HEK293 (cell line): ENCODE results near the gene SLC2A8.
A peak's percentile ranks its signal among the peaks of the same experiment; 100 is the strongest.

Source experiments
- BCL11B ChIP-seq: fragments of 450-650 bp; formaldehyde crosslinking; IDR thresholded peaks from 2 replicates; pipeline ENCODE4 v1.5.1; 2016; ENCODE audit warnings: low read depth, missing biosample characterization, missing genetic modification characterization
- HOXC10 ChIP-seq: sonication (generic); formaldehyde crosslinking; IDR thresholded peaks from 2 replicates; pipeline ENCODE4 v1.8.1; 2023; ENCODE audit warnings: mild to moderate bottlenecking, missing genetic modification reagents
- HOXD13 ChIP-seq: sonication (generic); formaldehyde crosslinking; IDR thresholded peaks from 2 replicates; pipeline ENCODE4 v1.8.0; 2022; ENCODE audit warnings: missing genetic modification reagents, borderline replicate concordance
- ZFHX2 ChIP-seq: fragments of 450-650 bp; formaldehyde crosslinking; conservative IDR thresholded peaks from 2 replicates; pipeline ENCODE4 v1.5.1; 2016; ENCODE audit warnings: missing biosample characterization, missing genetic modification characterization
- ZNF133 ChIP-seq: fragments of 450-650 bp; formaldehyde crosslinking; IDR thresholded peaks from 2 replicates; pipeline ENCODE4 v1.5.1; 2016; ENCODE audit warnings: missing biosample characterization, missing genetic modification characterization
- ZNF138 ChIP-seq: fragments of 450-650 bp; formaldehyde crosslinking; IDR thresholded peaks from 2 replicates; pipeline ENCODE4 v1.5.1; 2016; ENCODE audit warnings: missing biosample characterization, missing genetic modification characterization, borderline replicate concordance
- ZNF248 ChIP-seq: fragments of 450-650 bp; formaldehyde crosslinking; IDR thresholded peaks from 2 replicates; pipeline ENCODE4 v1.5.1; 2017; ENCODE audit warnings: missing biosample characterization, missing genetic modification characterization
- ZNF266 ChIP-seq: fragments of 450-650 bp; formaldehyde crosslinking; IDR thresholded peaks from 2 replicates; pipeline ENCODE4 v1.5.1; 2016; ENCODE audit warnings: missing biosample characterization, missing genetic modification characterization, low read depth
- ZNF76 ChIP-seq: fragments of 450-650 bp; formaldehyde crosslinking; IDR thresholded peaks from 2 replicates; pipeline ENCODE4; 2016; ENCODE audit warnings: low read depth, missing biosample characterization, missing genetic modification characterization, borderline replicate concordance
- ZNF768 ChIP-seq: fragments of 450-650 bp; formaldehyde crosslinking; IDR thresholded peaks from 2 replicates; pipeline ENCODE4 v1.5.1; 2018; ENCODE audit warnings: missing biosample characterization, mild to moderate bottlenecking, missing genetic modification characterization
- TF ChIP-seq, protein P1 (sequence below): fragments of 450-650 bp; formaldehyde crosslinking; conservative IDR thresholded peaks from 2 replicates; pipeline ENCODE4 v1.5.1; 2016; ENCODE audit warnings: low read depth, missing biosample characterization, missing genetic modification characterization
- TF ChIP-seq, protein P2 (sequence below): fragments of 450-650 bp; formaldehyde crosslinking; IDR thresholded peaks from 2 replicates; pipeline ENCODE4 v1.5.1; 2016; ENCODE audit warnings: missing biosample characterization, missing genetic modification characterization, low read depth
- TF ChIP-seq, protein P3 (sequence below): fragments of 450-650 bp; formaldehyde crosslinking; IDR thresholded peaks from 2 replicates; pipeline ENCODE4 v1.5.1; 2016; ENCODE audit warnings: missing biosample characterization, missing genetic modification characterization, borderline replicate concordance
- TF ChIP-seq, protein P4 (sequence below): fragments of 450-650 bp; formaldehyde crosslinking; IDR thresholded peaks from 2 replicates; pipeline ENCODE4 v1.5.1; 2016; ENCODE audit warnings: missing biosample characterization, missing genetic modification characterization, borderline replicate concordance
- TF ChIP-seq, protein P5 (sequence below): fragments of 450-650 bp; formaldehyde crosslinking; IDR thresholded peaks from 2 replicates; pipeline ENCODE4 v1.5.1; 2016; ENCODE audit warnings: missing biosample characterization, missing genetic modification characterization
- TF ChIP-seq, protein P6 (sequence below): fragments of 450-650 bp; formaldehyde crosslinking; IDR thresholded peaks from 2 replicates; pipeline ENCODE4 v1.5.1; 2016; ENCODE audit warnings: missing biosample characterization, missing genetic modification characterization
- TF ChIP-seq, protein P7 (sequence below): fragments of 450-650 bp; formaldehyde crosslinking; IDR thresholded peaks from 2 replicates; pipeline ENCODE4 v1.5.1; 2016; ENCODE audit warnings: missing biosample characterization, missing genetic modification characterization

Gene SLC2A8

DNA sequence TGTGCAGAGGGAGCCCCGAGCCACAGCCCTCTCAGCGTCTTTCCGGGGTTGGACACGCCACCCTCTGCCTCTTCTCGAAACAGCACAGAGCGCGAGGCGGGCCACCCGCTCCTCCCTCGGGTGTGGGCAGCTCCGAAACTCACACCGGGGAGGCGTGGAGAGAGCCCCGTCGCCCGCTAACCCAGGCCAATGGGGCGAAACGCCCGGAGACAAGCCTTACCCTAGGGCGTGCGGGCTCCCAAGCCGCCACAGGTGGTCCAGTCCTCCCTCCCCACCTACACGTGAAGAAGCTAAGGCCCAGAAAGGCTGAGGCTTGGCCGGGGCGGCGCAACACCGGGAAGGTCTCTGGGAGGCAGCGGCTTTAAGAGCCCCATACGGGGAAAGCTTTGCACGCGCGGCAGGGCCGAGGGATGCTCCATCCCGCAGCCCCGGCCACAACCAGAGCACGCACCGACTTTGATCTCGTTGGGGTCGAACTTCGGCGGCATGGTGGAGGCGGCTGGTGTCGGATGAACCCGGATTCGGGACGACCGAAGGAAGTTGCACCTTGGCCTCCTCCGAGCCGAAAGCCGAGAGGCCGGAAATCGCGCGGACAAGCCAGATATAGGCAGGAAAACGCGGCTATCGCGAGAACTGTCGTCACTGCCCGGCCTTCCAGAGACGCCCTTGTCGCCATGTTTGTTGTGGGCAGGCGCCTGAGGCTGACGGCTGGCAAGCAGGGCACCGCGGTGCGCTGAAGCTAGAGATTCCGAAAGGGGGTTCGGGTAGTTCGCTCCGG lies 54.0 kb downstream of the SLC2A8 start, which contains the start of the genes LRSAM1 and RPL12 (continued):
- TF ChIP-seq, protein P1, sequence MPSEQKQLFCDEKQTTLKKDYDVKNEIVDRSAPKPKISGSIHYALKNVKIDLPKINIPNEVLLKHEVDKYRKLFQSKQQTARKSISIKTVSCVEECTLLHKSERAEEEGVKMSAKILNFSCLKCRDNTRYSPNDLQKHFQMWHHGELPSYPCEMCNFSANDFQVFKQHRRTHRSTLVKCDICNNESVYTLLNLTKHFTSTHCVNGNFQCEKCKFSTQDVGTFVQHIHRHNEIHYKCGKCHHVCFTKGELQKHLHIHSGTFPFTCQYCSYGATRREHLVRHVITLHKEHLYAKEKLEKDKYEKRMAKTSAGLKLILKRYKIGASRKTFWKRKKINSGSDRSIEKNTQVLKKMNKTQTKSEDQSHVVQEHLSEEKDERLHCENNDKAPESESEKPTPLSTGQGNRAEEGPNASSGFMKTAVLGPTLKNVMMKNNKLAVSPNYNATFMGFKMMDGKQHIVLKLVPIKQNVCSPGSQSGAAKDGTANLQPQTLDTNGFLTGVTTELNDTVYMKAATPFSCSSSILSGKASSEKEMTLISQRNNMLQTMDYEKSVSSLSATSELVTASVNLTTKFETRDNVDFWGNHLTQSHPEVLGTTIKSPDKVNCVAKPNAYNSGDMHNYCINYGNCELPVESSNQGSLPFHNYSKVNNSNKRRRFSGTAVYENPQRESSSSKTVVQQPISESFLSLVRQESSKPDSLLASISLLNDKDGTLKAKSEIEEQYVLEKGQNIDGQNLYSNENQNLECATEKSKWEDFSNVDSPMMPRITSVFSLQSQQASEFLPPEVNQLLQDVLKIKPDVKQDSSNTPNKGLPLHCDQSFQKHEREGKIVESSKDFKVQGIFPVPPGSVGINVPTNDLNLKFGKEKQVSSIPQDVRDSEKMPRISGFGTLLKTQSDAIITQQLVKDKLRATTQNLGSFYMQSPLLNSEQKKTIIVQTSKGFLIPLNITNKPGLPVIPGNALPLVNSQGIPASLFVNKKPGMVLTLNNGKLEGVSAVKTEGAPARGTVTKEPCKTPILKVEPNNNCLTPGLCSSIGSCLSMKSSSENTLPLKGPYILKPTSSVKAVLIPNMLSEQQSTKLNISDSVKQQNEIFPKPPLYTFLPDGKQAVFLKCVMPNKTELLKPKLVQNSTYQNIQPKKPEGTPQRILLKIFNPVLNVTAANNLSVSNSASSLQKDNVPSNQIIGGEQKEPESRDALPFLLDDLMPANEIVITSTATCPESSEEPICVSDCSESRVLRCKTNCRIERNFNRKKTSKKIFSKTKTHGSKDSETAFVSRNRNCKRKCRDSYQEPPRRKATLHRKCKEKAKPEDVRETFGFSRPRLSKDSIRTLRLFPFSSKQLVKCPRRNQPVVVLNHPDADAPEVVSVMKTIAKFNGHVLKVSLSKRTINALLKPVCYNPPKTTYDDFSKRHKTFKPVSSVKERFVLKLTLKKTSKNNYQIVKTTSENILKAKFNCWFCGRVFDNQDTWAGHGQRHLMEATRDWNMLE = 0 out of 2 replicates have a peak, but pooled peaks have one; percentile 36
- TF ChIP-seq, protein P2, sequence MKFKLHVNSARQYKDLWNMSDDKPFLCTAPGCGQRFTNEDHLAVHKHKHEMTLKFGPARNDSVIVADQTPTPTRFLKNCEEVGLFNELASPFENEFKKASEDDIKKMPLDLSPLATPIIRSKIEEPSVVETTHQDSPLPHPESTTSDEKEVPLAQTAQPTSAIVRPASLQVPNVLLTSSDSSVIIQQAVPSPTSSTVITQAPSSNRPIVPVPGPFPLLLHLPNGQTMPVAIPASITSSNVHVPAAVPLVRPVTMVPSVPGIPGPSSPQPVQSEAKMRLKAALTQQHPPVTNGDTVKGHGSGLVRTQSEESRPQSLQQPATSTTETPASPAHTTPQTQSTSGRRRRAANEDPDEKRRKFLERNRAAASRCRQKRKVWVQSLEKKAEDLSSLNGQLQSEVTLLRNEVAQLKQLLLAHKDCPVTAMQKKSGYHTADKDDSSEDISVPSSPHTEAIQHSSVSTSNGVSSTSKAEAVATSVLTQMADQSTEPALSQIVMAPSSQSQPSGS (tag by site-specific recombination) = peak; percentile 56
- TF ChIP-seq, protein P3, sequence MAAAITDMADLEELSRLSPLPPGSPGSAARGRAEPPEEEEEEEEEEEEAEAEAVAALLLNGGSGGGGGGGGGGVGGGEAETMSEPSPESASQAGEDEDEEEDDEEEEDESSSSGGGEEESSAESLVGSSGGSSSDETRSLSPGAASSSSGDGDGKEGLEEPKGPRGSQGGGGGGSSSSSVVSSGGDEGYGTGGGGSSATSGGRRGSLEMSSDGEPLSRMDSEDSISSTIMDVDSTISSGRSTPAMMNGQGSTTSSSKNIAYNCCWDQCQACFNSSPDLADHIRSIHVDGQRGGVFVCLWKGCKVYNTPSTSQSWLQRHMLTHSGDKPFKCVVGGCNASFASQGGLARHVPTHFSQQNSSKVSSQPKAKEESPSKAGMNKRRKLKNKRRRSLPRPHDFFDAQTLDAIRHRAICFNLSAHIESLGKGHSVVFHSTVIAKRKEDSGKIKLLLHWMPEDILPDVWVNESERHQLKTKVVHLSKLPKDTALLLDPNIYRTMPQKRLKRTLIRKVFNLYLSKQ = no peak
- TF ChIP-seq, protein P4, sequence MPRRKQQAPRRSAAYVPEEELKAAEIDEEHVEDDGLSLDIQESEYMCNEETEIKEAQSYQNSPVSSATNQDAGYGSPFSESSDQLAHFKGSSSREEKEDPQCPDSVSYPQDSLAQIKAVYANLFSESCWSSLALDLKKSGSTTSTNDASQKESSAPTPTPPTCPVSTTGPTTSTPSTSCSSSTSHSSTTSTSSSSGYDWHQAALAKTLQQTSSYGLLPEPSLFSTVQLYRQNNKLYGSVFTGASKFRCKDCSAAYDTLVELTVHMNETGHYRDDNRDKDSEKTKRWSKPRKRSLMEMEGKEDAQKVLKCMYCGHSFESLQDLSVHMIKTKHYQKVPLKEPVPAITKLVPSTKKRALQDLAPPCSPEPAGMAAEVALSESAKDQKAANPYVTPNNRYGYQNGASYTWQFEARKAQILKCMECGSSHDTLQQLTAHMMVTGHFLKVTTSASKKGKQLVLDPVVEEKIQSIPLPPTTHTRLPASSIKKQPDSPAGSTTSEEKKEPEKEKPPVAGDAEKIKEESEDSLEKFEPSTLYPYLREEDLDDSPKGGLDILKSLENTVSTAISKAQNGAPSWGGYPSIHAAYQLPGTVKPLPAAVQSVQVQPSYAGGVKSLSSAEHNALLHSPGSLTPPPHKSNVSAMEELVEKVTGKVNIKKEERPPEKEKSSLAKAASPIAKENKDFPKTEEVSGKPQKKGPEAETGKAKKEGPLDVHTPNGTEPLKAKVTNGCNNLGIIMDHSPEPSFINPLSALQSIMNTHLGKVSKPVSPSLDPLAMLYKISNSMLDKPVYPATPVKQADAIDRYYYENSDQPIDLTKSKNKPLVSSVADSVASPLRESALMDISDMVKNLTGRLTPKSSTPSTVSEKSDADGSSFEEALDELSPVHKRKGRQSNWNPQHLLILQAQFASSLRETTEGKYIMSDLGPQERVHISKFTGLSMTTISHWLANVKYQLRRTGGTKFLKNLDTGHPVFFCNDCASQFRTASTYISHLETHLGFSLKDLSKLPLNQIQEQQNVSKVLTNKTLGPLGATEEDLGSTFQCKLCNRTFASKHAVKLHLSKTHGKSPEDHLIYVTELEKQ (tag by site-specific recombination) = no peak
- TF ChIP-seq ZNF248 (tag by site-specific recombination) = no peak
- 0 out of 2 replicates have a peak, but pooled peaks have one; percentile 42 for TF ChIP-seq HOXC10 (CRISPR knock-in tag)
- peak; percentile 32; the same call in 1 of the 2 replicates for TF ChIP-seq ZFHX2 (tag by site-specific recombination)
- TF ChIP-seq, protein P5, sequence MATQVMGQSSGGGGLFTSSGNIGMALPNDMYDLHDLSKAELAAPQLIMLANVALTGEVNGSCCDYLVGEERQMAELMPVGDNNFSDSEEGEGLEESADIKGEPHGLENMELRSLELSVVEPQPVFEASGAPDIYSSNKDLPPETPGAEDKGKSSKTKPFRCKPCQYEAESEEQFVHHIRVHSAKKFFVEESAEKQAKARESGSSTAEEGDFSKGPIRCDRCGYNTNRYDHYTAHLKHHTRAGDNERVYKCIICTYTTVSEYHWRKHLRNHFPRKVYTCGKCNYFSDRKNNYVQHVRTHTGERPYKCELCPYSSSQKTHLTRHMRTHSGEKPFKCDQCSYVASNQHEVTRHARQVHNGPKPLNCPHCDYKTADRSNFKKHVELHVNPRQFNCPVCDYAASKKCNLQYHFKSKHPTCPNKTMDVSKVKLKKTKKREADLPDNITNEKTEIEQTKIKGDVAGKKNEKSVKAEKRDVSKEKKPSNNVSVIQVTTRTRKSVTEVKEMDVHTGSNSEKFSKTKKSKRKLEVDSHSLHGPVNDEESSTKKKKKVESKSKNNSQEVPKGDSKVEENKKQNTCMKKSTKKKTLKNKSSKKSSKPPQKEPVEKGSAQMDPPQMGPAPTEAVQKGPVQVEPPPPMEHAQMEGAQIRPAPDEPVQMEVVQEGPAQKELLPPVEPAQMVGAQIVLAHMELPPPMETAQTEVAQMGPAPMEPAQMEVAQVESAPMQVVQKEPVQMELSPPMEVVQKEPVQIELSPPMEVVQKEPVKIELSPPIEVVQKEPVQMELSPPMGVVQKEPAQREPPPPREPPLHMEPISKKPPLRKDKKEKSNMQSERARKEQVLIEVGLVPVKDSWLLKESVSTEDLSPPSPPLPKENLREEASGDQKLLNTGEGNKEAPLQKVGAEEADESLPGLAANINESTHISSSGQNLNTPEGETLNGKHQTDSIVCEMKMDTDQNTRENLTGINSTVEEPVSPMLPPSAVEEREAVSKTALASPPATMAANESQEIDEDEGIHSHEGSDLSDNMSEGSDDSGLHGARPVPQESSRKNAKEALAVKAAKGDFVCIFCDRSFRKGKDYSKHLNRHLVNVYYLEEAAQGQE (tag by site-specific recombination) = peak; percentile 64; the same call in 1 of the 2 replicates
- 0 out of 2 replicates have a peak, but pooled peaks have one; percentile 31 for TF ChIP-seq ZNF768
- TF ChIP-seq ZNF266 (tag by site-specific recombination) = no peak
- TF ChIP-seq, protein P6, sequence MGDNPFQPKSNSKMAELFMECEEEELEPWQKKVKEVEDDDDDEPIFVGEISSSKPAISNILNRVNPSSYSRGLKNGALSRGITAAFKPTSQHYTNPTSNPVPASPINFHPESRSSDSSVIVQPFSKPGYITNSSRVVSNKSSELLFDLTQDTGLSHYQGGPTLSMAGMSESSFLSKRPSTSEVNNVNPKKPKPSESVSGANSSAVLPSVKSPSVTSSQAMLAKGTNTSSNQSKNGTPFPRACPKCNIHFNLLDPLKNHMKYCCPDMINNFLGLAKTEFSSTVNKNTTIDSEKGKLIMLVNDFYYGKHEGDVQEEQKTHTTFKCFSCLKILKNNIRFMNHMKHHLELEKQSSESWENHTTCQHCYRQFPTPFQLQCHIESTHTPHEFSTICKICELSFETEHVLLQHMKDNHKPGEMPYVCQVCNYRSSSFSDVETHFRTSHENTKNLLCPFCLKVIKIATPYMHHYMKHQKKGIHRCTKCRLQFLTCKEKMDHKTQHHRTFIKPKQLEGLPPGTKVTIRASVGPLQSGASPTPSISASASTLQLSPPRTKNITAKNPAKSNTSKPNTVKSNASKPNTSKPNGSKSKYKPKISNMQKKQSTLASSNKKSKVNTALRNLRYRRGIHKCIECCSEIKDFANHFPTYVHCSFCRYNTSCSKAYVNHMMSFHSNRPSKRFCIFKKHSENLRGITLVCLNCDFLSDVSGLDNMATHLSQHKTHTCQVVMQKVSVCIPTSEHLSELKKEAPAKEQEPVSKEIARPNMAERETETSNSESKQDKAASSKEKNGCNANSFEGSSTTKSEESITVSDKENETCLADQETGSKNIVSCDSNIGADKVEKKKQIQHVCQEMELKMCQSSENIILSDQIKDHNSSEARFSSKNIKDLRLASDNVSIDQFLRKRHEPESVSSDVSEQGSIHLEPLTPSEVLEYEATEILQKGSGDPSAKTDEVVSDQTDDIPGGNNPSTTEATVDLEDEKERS = no peak
- TF ChIP-seq ZNF76 (tag by site-specific recombination) = peak; percentile 94
- TF ChIP-seq ZNF138 (tag by site-specific recombination) = no peak
- no peak for TF ChIP-seq BCL11B
- TF ChIP-seq ZNF133 (tag by site-specific recombination) = no peak
- peak; percentile 83; the same call in 1 of the 2 replicates for TF ChIP-seq HOXD13 (CRISPR knock-in tag)
- TF ChIP-seq, protein P7, sequence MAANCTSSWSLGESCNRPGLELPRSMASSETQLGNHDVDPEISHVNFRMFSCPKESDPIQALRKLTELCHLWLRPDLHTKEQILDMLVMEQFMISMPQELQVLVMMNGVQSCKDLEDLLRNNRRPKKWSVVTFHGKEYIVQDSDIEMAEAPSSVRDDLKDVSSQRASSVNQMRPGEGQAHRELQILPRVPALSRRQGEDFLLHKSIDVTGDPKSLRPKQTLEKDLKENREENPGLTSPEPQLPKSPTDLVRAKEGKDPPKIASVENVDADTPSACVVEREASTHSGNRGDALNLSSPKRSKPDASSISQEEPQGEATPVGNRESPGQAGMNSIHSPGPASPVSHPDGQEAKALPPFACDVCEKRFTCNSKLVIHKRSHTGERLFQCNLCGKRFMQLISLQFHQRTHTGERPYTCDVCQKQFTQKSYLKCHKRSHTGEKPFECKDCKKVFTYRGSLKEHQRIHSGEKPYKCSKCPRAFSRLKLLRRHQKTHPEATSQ (tag by site-specific recombination) = 0 out of 2 replicates have a peak, but pooled peaks have one; percentile 44
